ENCODE measurements around the gene HDLBP. TPM values are rescaled to one million over a fixed set of nuclear protein-coding genes. Genes with fewer than 3 reads are reported as not detected.

HDLBP gene
- total and polyA plus RNA-seq, 10 of the 15 experiments (the other 5 are each of a cell fraction or from before 2014, with no cell fraction given), result 19.5 to 383 (median 249) TPM

DNA sequence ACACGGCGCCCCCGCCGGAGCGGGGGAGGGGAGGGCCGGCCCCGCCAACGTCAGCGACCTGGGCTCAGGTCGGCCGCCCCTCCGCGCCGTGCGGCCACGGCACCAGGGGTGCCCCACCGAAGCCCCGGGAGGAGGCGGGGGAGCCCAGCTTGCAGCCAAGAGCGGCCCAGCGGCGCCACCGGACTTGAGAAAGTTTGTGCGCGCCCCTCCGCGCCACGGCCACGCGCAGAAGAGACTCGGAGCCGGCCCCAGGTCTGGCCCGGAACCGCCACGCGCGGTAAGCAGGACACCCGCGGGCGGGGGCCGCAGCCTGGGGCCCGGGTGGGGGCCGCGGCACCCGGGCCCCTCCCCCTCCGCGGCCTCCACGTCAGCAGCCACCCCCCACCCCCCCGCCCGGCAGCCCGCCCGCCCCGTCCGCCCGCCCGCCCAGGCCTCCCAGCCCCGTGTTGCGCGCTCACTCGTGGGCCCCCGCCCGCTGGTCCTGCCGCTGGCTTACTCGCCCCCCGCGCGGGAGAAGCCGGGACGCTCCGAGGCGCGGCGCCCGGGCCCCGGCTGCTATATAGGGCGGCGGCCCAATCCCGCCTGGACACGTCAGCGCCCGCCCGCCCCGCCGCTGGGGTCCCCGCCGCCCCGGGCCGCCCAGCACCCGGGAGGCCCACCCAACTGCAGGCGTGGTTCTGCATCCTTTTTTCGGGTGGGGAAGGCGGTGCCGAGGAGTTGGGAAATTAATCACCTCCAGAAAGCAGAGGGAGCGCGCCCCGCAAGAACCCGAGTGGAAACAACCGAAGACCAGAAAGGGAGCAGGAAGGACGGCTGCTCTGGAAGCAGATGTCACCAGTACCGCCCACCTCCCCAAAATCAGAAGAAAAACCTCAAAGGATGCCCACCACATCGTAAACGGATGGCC lies 42.9 kb downstream of the HDLBP start (continued):
- TF ChIP-seq, protein P1, sequence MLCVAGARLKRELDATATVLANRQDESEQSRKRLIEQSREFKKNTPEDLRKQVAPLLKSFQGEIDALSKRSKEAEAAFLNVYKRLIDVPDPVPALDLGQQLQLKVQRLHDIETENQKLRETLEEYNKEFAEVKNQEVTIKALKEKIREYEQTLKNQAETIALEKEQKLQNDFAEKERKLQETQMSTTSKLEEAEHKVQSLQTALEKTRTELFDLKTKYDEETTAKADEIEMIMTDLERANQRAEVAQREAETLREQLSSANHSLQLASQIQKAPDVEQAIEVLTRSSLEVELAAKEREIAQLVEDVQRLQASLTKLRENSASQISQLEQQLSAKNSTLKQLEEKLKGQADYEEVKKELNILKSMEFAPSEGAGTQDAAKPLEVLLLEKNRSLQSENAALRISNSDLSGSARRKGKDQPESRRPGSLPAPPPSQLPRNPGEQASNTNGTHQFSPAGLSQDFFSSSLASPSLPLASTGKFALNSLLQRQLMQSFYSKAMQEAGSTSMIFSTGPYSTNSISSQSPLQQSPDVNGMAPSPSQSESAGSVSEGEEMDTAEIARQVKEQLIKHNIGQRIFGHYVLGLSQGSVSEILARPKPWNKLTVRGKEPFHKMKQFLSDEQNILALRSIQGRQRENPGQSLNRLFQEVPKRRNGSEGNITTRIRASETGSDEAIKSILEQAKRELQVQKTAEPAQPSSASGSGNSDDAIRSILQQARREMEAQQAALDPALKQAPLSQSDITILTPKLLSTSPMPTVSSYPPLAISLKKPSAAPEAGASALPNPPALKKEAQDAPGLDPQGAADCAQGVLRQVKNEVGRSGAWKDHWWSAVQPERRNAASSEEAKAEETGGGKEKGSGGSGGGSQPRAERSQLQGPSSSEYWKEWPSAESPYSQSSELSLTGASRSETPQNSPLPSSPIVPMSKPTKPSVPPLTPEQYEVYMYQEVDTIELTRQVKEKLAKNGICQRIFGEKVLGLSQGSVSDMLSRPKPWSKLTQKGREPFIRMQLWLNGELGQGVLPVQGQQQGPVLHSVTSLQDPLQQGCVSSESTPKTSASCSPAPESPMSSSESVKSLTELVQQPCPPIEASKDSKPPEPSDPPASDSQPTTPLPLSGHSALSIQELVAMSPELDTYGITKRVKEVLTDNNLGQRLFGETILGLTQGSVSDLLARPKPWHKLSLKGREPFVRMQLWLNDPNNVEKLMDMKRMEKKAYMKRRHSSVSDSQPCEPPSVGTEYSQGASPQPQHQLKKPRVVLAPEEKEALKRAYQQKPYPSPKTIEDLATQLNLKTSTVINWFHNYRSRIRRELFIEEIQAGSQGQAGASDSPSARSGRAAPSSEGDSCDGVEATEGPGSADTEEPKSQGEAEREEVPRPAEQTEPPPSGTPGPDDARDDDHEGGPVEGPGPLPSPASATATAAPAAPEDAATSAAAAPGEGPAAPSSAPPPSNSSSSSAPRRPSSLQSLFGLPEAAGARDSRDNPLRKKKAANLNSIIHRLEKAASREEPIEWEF (IDR thresholded peaks at IDR 0.05; ENCODE audit: insufficient replicate concordance, low read depth, low read length), result no peak
- no peak for TF ChIP-seq HDAC2 (IDR thresholded peaks at IDR 0.05)
- TF ChIP-seq EED (IDR thresholded peaks at IDR 0.05; ENCODE audit: low read depth), result no peak
- TF ChIP-seq STAT3 (IDR thresholded peaks at IDR 0.05; ENCODE audit: low read depth, low read length), result no peak
- TF ChIP-seq POLR2AphosphoS2 (IDR thresholded peaks at IDR 0.05; ENCODE audit: low read depth, low read length), result no peak
- no peak for TF ChIP-seq ZNF217 (IDR thresholded peaks at IDR 0.05)
- no peak for TF ChIP-seq PML (IDR thresholded peaks at IDR 0.05; ENCODE audit: low read length)
- no peak for TF ChIP-seq ZNF207 (IDR thresholded peaks at IDR 0.05; ENCODE audit: borderline replicate concordance)
- no peak; the same call in 1 of the 2 replicates for TF ChIP-seq MTA3 (IDR thresholded peaks at IDR 0.05; ENCODE audit: borderline replicate concordance, low read length)
- no peak for TF ChIP-seq SIN3A (IDR thresholded peaks at IDR 0.05; ENCODE audit: low read depth, low read length)
- no peak for TF ChIP-seq JUND (IDR thresholded peaks at IDR 0.05; ENCODE audit: low read depth, low read length)
- TF ChIP-seq SMARCA5 (IDR thresholded peaks at IDR 0.05), result peak; percentile 47; the same call in 1 of the 2 replicates
- no peak for TF ChIP-seq MXI1 (IDR thresholded peaks at IDR 0.05; ENCODE audit: low read depth, low read length)
- TF ChIP-seq NR2C2 (IDR thresholded peaks at IDR 0.05; ENCODE audit: borderline replicate concordance, control insufficient read depth, insufficient read length, low read depth), result no peak
- TF ChIP-seq RBBP5 (conservative IDR thresholded peaks at IDR 0.05), result no peak
- TF ChIP-seq SREBF1 (IDR thresholded peaks at IDR 0.05; ENCODE audit: low read length), result no peak
- TF ChIP-seq EZH2 (IDR thresholded peaks at IDR 0.05; ENCODE audit: borderline replicate concordance, control insufficient read depth, low read depth, low read length), result no peak
- no peak for TF ChIP-seq SPI1 (IDR thresholded peaks at IDR 0.05; ENCODE audit: borderline replicate concordance, insufficient read depth, low read depth, low read length)
- TF ChIP-seq ZBTB33 (IDR thresholded peaks at IDR 0.05), result no peak
- no peak for TF ChIP-seq MAX (IDR thresholded peaks at IDR 0.05; ENCODE audit: low read depth, low read length)
- peak; percentile 26; the same call in 1 of the 2 replicates for TF ChIP-seq TAF1 (IDR thresholded peaks at IDR 0.05; ENCODE audit: borderline replicate concordance, low read depth, low read length)
- TF ChIP-seq DPF2 (IDR thresholded peaks at IDR 0.05), result peak; percentile 65
- no peak for TF ChIP-seq SMAD5 (IDR thresholded peaks at IDR 0.05; ENCODE audit: low read depth)
- TF ChIP-seq NFIC (IDR thresholded peaks at IDR 0.05; ENCODE audit: low read depth, low read length), result no peak
- TF ChIP-seq LARP7 (IDR thresholded peaks at IDR 0.05), result peak; percentile 63; the same call in 1 of the 2 replicates
- TF ChIP-seq BCL11A (IDR thresholded peaks at IDR 0.05; ENCODE audit: low read depth, low read length), result no peak

Data from GM12878 (cell line).